Astrocyte (in vitro differentiated cells and primary cell): ENCODE measurements around the gene LYRM4.

ENCODE experiments used
- EZH2 ChIP-seq: IDR thresholded peaks from 2 replicates; pipeline ENCODE4 v1.6.1; 2012; ENCODE audit warnings: mild to moderate bottlenecking, low read length, inconsistent platforms; ENCODE audit not compliant: insufficient read depth
- TF ChIP-seq, protein P1 (sequence below): IDR thresholded peaks from 2 replicates; pipeline ENCODE4 v1.5.1; 2011; ENCODE audit warnings: low read depth, mild to moderate bottlenecking, inconsistent platforms, low read length, moderate library complexity; ENCODE audit not compliant: insufficient read depth

- TF ChIP-seq, protein P1, sequence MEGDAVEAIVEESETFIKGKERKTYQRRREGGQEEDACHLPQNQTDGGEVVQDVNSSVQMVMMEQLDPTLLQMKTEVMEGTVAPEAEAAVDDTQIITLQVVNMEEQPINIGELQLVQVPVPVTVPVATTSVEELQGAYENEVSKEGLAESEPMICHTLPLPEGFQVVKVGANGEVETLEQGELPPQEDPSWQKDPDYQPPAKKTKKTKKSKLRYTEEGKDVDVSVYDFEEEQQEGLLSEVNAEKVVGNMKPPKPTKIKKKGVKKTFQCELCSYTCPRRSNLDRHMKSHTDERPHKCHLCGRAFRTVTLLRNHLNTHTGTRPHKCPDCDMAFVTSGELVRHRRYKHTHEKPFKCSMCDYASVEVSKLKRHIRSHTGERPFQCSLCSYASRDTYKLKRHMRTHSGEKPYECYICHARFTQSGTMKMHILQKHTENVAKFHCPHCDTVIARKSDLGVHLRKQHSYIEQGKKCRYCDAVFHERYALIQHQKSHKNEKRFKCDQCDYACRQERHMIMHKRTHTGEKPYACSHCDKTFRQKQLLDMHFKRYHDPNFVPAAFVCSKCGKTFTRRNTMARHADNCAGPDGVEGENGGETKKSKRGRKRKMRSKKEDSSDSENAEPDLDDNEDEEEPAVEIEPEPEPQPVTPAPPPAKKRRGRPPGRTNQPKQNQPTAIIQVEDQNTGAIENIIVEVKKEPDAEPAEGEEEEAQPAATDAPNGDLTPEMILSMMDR: no peak
- no peak for TF ChIP-seq EZH2
Observed at GRCh38 chr6:5270093-5270680, 9.4 kb upstream of the LYRM4 start.
